Activated B cell treated with CpG ODN at 0.5 μM for 24 hours (primary cell): ENCODE results near the gene F2RL1. TPM values are rescaled to one million over a fixed set of nuclear protein-coding genes. Genes with fewer than 3 reads are reported as not detected.

ENCODE experiments used
- ATAC-seq: fragments of 200-7000 bp; cut with Tn5 transposase; one replicate; pipeline ENCODE4 v1.10.0; 2021; ENCODE audit warnings: low read depth, mild to moderate bottlenecking, moderate library complexity
- CTCF ChIA-PET: fragments of 350-600 bp; sonication (Branson Sonifier 250); formaldehyde crosslinking; loops from one replicate; lab custom pipeline; 2021; ENCODE audit warnings: antibody characterized with exemption; lab: Charles Lee
- POLR2A ChIA-PET: fragments of 350-600 bp; sonication (Branson Sonifier 250); formaldehyde crosslinking; loops from one replicate; lab custom pipeline; 2021; ENCODE audit warnings: antibody characterized with exemption; lab: Charles Lee
- DNase-seq: peaks from one replicate; pipeline ENCODE4 v3.0.0; 2022
- H3K27ac Mint-ChIP-seq: one replicate; pipeline ENCODE4 v1.8.0; 2020; ENCODE audit warnings: mixed read lengths
- H3K27me3 Mint-ChIP-seq: one replicate; pipeline ENCODE4 v1.8.0; 2021; ENCODE audit warnings: mixed read lengths
- H3K36me3 Mint-ChIP-seq: one replicate; pipeline ENCODE4 v1.8.0; 2021; ENCODE audit warnings: low read depth, mixed read lengths
- H3K4me1 Mint-ChIP-seq: one replicate; pipeline ENCODE4 v1.8.0; 2021; ENCODE audit warnings: mixed read lengths
- H3K4me3 Mint-ChIP-seq: one replicate; pipeline ENCODE4 v1.8.0; 2020; ENCODE audit warnings: mild to moderate bottlenecking, mixed read lengths
- H3K9me3 Mint-ChIP-seq: one replicate; pipeline ENCODE4 v1.8.0; 2020; ENCODE audit warnings: mixed read lengths
- intact Hi-C: fragments of 100-400 bp; cut with micrococcal nuclease; formaldehyde crosslinking; loops from one replicate; pipeline ENCODE4 v1.15.1; 2024
- total RNA-seq: library from RNA; stranded (reverse); gene quantifications from 2 replicates; pipeline ENCODE4 v1.2.3, GENCODE V29; 2022
- TF ChIP-seq, protein P1 (sequence below): fragments of 200-600 bp; IDR thresholded peaks from one replicate; pipeline ENCODE4 v1.8.0; 2022; ENCODE audit warnings: antibody characterized with exemption, mild to moderate bottlenecking

The F2RL1 gene
- total RNA-seq, 1 donor from 2014 or later: 0.22 TPM

GRCh38 chr5:76801159-76801802, 17.5 kb upstream of the F2RL1 start:
- Mint-ChIP-seq H3K9me3 (no peaks in the 10 kb centered on the region), H3K4me3 (no peak overlapping the region), H3K27me3 (peaks cover 14% of the 10 kb centered on the region), H3K27ac (no peak overlapping the region), H3K4me1 (no peaks in the 10 kb centered on the region), H3K36me3 (no peaks in the 10 kb centered on the region)
- ATAC-seq (no peak), DNase-seq (no peak)
- POLR2A ChIA-PET: no interaction called here
- intact Hi-C loops: no loop called here
- CTCF ChIA-PET: no interaction called here
- TF ChIP-seq, protein P1, sequence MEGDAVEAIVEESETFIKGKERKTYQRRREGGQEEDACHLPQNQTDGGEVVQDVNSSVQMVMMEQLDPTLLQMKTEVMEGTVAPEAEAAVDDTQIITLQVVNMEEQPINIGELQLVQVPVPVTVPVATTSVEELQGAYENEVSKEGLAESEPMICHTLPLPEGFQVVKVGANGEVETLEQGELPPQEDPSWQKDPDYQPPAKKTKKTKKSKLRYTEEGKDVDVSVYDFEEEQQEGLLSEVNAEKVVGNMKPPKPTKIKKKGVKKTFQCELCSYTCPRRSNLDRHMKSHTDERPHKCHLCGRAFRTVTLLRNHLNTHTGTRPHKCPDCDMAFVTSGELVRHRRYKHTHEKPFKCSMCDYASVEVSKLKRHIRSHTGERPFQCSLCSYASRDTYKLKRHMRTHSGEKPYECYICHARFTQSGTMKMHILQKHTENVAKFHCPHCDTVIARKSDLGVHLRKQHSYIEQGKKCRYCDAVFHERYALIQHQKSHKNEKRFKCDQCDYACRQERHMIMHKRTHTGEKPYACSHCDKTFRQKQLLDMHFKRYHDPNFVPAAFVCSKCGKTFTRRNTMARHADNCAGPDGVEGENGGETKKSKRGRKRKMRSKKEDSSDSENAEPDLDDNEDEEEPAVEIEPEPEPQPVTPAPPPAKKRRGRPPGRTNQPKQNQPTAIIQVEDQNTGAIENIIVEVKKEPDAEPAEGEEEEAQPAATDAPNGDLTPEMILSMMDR: no peak

DNA sequence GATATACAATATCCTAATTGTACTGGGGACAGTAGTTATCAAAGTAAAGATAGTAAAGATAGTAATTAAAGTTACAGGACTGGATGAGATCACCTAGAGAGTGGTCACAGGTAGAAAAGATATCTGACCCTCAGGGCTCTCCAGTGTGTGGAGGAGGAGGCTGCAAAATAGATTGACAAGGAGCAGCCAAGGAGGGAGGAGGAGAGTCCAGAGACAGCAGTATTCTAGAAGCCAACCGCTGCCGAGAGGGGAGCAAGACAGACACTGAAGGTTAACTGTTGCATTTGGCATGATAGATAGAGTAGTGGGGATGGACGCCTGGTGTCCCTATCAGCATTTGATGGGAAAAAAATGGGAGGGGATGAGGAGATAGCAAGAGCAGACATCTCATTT, 17.0 kb upstream of the F2RL1 start:
- no peak for ATAC-seq
- peaks cover 14% of the 10 kb centered on the region for H3K27me3 Mint-ChIP-seq
- TF ChIP-seq, protein P1: no peak
- ChIA-PET CTCF (no interaction called here), POLR2A (no interaction called here)
- H3K4me3 Mint-ChIP-seq: no peak overlapping the region
- no peaks in the 10 kb centered on the region for H3K4me1 Mint-ChIP-seq
- H3K9me3 Mint-ChIP-seq: no peaks in the 10 kb centered on the region
- no peak for DNase-seq
- no peaks in the 10 kb centered on the region for H3K36me3 Mint-ChIP-seq
- H3K27ac Mint-ChIP-seq: no peak overlapping the region
- intact Hi-C loops: no loop called here

DNA sequence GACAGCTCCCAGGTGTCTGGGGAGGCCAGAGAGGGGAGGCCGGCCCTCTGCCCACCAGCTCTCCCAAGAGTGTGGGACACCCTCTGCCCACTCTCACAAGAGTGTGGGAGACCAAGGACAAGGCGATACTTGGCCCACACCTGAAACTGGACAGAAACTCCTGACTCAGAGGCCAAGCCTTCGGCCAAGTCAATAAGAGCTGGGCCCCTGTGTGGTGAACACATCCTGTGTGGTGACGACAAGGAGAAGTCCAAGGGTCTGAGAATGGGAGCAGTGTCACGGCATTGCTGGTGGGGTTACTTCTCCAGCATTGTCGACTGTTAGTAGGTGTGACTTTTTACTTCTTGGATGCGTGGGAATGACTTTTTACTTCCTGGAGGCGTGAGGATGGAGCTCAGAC, 14.6 kb upstream of the F2RL1 start:
- Mint-ChIP-seq H3K4me3 (no peak overlapping the region), H3K4me1 (no peaks in the 10 kb centered on the region), H3K27ac (no peak overlapping the region), H3K9me3 (no peaks in the 10 kb centered on the region), H3K36me3 (no peaks in the 10 kb centered on the region), H3K27me3 (peaks cover 16% of the 10 kb centered on the region)
- DNase-seq (no peak), ATAC-seq (no peak)
- ChIA-PET POLR2A (no interaction called here), CTCF (no interaction called here)
- TF ChIP-seq, protein P1: no peak
- intact Hi-C loops: no loop called here

GRCh38 chr5:76805821-76806505, 12.9 kb upstream of the F2RL1 start:
- peaks cover 17% of the 10 kb centered on the region for H3K27me3 Mint-ChIP-seq
- intact Hi-C loops: no loop called here
- peaks cover under 1% of the 10 kb centered on the region for H3K9me3 Mint-ChIP-seq
- no peak for ATAC-seq
- DNase-seq: no peak
- no peaks in the 10 kb centered on the region for H3K4me1 Mint-ChIP-seq
- TF ChIP-seq, protein P1: no peak
- no peak overlapping the region for H3K27ac Mint-ChIP-seq
- no peaks in the 10 kb centered on the region for H3K36me3 Mint-ChIP-seq
- ChIA-PET CTCF (no interaction called here), POLR2A (no interaction called here)
- H3K4me3 Mint-ChIP-seq: no peak overlapping the region

- Mint-ChIP-seq H3K36me3 (no peaks in the 10 kb centered on the region), H3K4me1 (no peaks in the 10 kb centered on the region), H3K4me3 (no peak overlapping the region), H3K9me3 (peaks cover 5% of the 10 kb centered on the region), H3K27ac (no peak overlapping the region), H3K27me3 (peaks cover 11% of the 10 kb centered on the region)
- DNase-seq (no peak), ATAC-seq (no peak)
- intact Hi-C loops: no loop called here
- TF ChIP-seq, protein P1: no peak
- CTCF ChIA-PET: no interaction called here
- POLR2A ChIA-PET: no interaction called here
These were observed 11.5 kb upstream of the F2RL1 start for GRCh38 chr5:76807296-76807695.
